Spinal cord (tissue), 10 donors: ENCODE measurements around the gene LARP1. TPM values are rescaled to one million over a fixed set of nuclear protein-coding genes. Genes with fewer than 3 reads are reported as not detected.
"Not testable (repeated sequence)": the region's sequence is repeated elsewhere in the genome, so short reads cannot be mapped to it uniquely, and the experiment has no call there.

Source experiments
- DNase-seq, 6 donors: peaks; one replicate each; pipeline versions ENCODE4 v3.0.0 to v3.0.0-alpha.2; 2013 to 2015; ENCODE audit warnings: low spot score in 6 of 6, low read depth in 4 of 6
- H3K27ac ChIP-seq: one replicate; pipeline ENCODE4 v1.5.1; 2013; ENCODE audit warnings: low read depth, low read length, control low read depth
- H3K27me3 ChIP-seq: one replicate; pipeline ENCODE4 v1.6.1; 2013; ENCODE audit warnings: low read length; ENCODE audit not compliant: control insufficient read depth, insufficient read depth
- H3K36me3 ChIP-seq: one replicate; pipeline ENCODE4 v1.6.1; 2013; ENCODE audit warnings: low read length; ENCODE audit not compliant: control insufficient read depth, insufficient read depth
- H3K4me1 ChIP-seq: one replicate; pipeline ENCODE4 v1.6.1; 2013; ENCODE audit warnings: low read length; ENCODE audit not compliant: control insufficient read depth, insufficient read depth
- H3K4me3 ChIP-seq: one replicate; pipeline ENCODE4 v1.5.1; 2013; ENCODE audit warnings: low read depth, low read length, control low read depth
- H3K9me3 ChIP-seq: one replicate; pipeline ENCODE4 v1.6.1; 2013; ENCODE audit warnings: low read length; ENCODE audit not compliant: control insufficient read depth, insufficient read depth
- WGBS: methylation state at CpG from one replicate; pipeline ENCODE4 v1.1.5; 2013; ENCODE audit warnings: missing lambda C conversion rate; ENCODE audit not compliant: insufficient coverage; 5-methylcytosine and 5-hydroxymethylcytosine counted together
- polyA plus RNA-seq, 2 donors: library from polyadenylated mRNA; unstranded; fragments of 120-200 nt; gene quantifications; one replicate each; pipeline ENCODE4 v1.2.1, GENCODE V29; 2013; ENCODE audit not compliant: insufficient read length in 2 of 2
- total RNA-seq, 2 donors: library from RNA; depleted of rRNA in 1 of 2; stranded (reverse); fragments of 120-200 nt in 1 of 2; fragments of >200 nt in 1 of 2; gene quantifications; one replicate each; pipeline versions ENCODE4 v1.2.3 to v1.2.4, GENCODE V29; 2013 to 2014
- donor health status: healthy.

LARP1 gene
- total and polyA plus RNA-seq, 4 donors = 59.0 to 136 (median 96.1) TPM

GRCh38 chr5:154758493-154758892, 3.3 kb downstream of the LARP1 start:
- peak in 1 of 6 donors; percentile 41 for DNase-seq
- no peaks in the 10 kb centered on the region for H3K36me3 ChIP-seq
- H3K4me3 ChIP-seq = peak overlapping the region; percentile 26
- H3K9me3 ChIP-seq = no peaks in the 10 kb centered on the region
- peak overlapping the region; percentile 27 for H3K27ac ChIP-seq
- H3K4me1 ChIP-seq = peaks cover 25% of the 10 kb centered on the region
- WGBS = 13% methylated on average over 3 of the region's 5 CpGs
- H3K27me3 ChIP-seq = no peaks in the 10 kb centered on the region

GRCh38 chr5:154758977-154759376, 3.8 kb downstream of the LARP1 start:
- no CpG with 5 or more reads among the region's 3 CpGs for WGBS
- H3K4me3 ChIP-seq = no peak overlapping the region
- no peaks in the 10 kb centered on the region for H3K36me3 ChIP-seq
- no peak overlapping the region for H3K27ac ChIP-seq
- no peak for DNase-seq
- peaks cover 21% of the 10 kb centered on the region for H3K4me1 ChIP-seq
- H3K9me3 ChIP-seq = no peaks in the 10 kb centered on the region
- H3K27me3 ChIP-seq = no peaks in the 10 kb centered on the region

- H3K36me3 ChIP-seq, DNase-seq, H3K27me3 ChIP-seq, H3K9me3 ChIP-seq, H3K27ac ChIP-seq, H3K4me3 ChIP-seq: not testable (repeated sequence)
- 83% methylated on average over 10 of the region's 12 CpGs for WGBS
- peaks cover 15% of the 10 kb centered on the region for H3K4me1 ChIP-seq
Observed at GRCh38 chr5:154759868-154760267, 4.7 kb downstream of the LARP1 start.

- no peak overlapping the region for H3K27ac ChIP-seq
- H3K27me3 ChIP-seq = no peaks in the 10 kb centered on the region
- H3K4me3 ChIP-seq = no peak overlapping the region
- no peaks in the 10 kb centered on the region for H3K9me3 ChIP-seq
- H3K4me1 ChIP-seq = peaks cover 15% of the 10 kb centered on the region
- DNase-seq = no peak
- H3K36me3 ChIP-seq = no peaks in the 10 kb centered on the region
- 64% methylated on average over 3 of the region's 5 CpGs for WGBS
Observed at GRCh38 chr5:154761046-154761736, 6.0 kb downstream of the LARP1 start.

DNA sequence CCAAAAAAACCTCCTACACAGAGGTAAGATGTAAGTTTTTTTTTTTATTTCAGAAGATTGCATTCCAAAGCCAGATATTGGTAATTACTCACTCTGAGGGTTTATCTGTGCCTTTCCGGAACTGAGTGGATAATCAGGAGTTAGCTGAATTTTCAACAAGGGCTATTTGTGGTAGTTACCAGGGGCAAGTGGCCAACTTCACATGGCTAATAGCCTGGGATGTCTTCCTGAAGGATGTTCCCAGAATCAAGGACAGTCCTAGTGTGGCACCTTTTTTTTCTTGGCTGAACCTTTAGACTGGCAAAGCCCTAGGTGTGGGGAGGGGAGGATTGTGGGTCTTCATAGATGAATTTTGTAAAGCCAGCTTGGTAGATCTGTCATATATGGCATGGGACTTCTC, 7.1 kb downstream of the LARP1 start:
- 33% methylated on average over 1 of the region's 1 CpG for WGBS

GRCh38 chr5:154762700-154763099, 7.5 kb downstream of the LARP1 start:
- no peaks in the 10 kb centered on the region for H3K27me3 ChIP-seq
- no peak overlapping the region for H3K4me3 ChIP-seq
- H3K27ac ChIP-seq = no peak overlapping the region
- WGBS = no CpG with 5 or more reads among the region's 1 CpG
- H3K9me3 ChIP-seq = no peaks in the 10 kb centered on the region
- DNase-seq = no peak
- H3K4me1 ChIP-seq = peaks cover 16% of the 10 kb centered on the region
- H3K36me3 ChIP-seq = no peaks in the 10 kb centered on the region

More for the DNA sequence above, 7.1 kb downstream of the LARP1 start:
- H3K36me3 ChIP-seq = no peaks in the 10 kb centered on the region
- DNase-seq = no peak
- H3K27me3 ChIP-seq = no peaks in the 10 kb centered on the region
- peaks cover 16% of the 10 kb centered on the region for H3K4me1 ChIP-seq
- no peak overlapping the region for H3K4me3 ChIP-seq
- H3K9me3 ChIP-seq = no peaks in the 10 kb centered on the region
- no peak overlapping the region for H3K27ac ChIP-seq

DNA sequence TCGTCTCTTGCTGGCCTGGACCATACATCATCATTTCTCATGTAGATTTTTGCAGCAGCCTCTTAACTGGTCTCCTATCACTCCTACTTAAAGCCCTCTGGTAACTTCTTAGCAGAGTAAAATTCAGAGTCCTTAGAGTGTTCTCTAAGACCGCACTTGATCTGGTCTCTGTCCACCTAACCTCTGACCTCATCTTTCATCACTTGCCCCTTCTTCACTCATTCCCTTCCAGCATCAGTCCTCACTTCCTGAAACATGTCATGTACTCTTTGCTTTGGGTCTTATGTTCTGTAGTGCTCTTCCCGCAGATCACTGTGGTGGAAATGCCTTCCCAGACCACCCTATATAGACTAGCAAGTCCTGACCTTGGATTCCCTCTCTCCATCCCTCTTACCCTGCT, 9.8 kb downstream of the LARP1 start:
- no peak overlapping the region for H3K27ac ChIP-seq
- WGBS = 81% methylated on average over 3 of the region's 3 CpGs
- DNase-seq = no peak

DNA sequence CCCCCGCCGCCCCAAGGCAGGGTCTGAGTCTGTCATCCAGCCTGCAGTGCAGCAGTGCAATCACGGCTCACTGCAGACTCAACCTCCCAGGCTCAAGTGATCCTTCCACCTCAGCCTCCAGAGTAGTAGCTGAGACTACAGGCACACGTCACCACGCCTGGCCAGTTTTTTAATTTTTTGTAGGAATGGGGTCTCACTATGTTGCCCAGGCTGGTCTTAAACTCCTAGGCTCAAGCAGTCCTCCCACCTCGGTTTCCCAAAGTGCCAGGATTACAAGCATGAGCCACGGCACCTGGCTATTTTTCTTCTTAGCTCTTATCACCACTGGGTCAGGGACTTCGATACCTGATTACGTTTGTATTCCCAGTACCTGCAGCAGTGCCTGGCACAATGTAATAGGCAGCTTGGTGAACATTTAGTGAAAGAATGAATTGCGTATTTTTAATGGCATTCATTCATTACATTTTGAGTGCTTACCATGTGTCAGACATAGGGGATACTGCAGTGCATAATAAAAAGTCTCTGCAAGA, 10.3 kb downstream of the LARP1 start:
- H3K27me3 ChIP-seq = no peaks in the 10 kb centered on the region
- WGBS = 97% methylated on average over 5 of the region's 10 CpGs
- H3K4me3 ChIP-seq = no peak overlapping the region
- H3K36me3 ChIP-seq = no peaks in the 10 kb centered on the region
- no peaks in the 10 kb centered on the region for H3K9me3 ChIP-seq
- H3K4me1 ChIP-seq = peaks cover 19% of the 10 kb centered on the region
- DNase-seq = no peak
- H3K27ac ChIP-seq = no peak overlapping the region

More for the DNA sequence above, 9.8 kb downstream of the LARP1 start:
- Histone ChIP-seq H3K27me3 (no peaks in the 10 kb centered on the region), H3K9me3 (no peaks in the 10 kb centered on the region), H3K36me3 (no peaks in the 10 kb centered on the region), H3K4me3 (no peak overlapping the region), H3K4me1 (peaks cover 20% of the 10 kb centered on the region)

DNA sequence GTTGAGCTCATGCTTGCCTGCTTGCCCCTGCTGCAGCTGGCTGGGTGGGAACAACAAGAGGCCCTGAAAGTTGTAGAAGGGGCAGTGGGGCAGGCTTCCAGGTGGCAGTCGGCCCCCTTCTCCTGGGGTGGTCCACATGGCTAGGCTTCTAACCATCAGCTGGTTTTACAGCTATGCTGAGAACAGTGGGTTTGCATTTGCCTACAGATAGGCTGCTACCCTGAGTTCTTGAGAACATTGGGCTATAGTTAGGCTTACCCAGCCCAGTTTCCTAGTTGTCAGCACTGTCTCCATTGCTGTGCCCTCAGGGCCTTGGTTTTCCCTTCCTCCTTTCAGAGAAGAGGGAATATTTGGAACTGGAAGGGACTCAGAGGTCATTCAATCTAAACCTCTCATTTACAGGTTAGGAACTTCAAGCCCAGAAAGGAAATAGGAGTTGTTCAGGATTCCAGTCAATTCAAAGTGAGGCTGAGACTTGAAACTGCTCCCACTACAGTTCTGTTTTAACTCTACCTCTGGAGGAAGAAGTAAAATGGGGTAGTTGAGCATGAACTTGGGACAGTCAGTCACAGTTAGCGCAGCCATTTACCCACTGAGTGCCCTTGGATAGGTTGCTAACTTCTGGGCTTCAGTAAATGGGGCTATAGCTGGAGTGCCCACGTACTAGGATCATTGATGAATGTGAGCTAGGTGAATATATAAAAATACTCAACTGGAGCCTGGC, 11.5 kb downstream of the LARP1 start:
- Histone ChIP-seq H3K36me3 (no peaks in the 10 kb centered on the region), H3K4me3 (no peak overlapping the region), H3K27me3 (no peaks in the 10 kb centered on the region), H3K4me1 (peaks cover 27% of the 10 kb centered on the region), H3K27ac (no peak overlapping the region), H3K9me3 (no peaks in the 10 kb centered on the region)
- 61% methylated on average over 3 of the region's 3 CpGs for WGBS
- peak in 1 of 6 donors; percentile 18 for DNase-seq
